OCI-LY7 (cell line): ENCODE measurements around the gene SACM1L. TPM values are rescaled to one million over a fixed set of nuclear protein-coding genes. Genes with fewer than 3 reads are reported as not detected.

Experiments used
- BruUV-seq: library from RNA; stranded (reverse); fragments of 400-500 nt; replicated peaks from 2 replicates; lab custom pipeline; 2021; lab: Mats Ljungman, UMichigan
- CTCF ChIA-PET: fragments of 300-600 bp; sonication (Branson Sonifier 250); formaldehyde crosslinking; loops from one replicate; lab custom pipeline; 2022; ENCODE audit warnings: antibody characterized with exemption; ENCODE audit not compliant: unreplicated experiment; lab: Charles Lee
- POLR2A ChIA-PET: fragments of 300-600 bp; sonication (Branson Sonifier 250); formaldehyde crosslinking; loops from one replicate; lab custom pipeline; 2022; ENCODE audit warnings: antibody characterized with exemption; lab: Charles Lee
- DNase-seq: peaks from one replicate; pipeline ENCODE4 v3.0.0-alpha.2; 2015; ENCODE audit warnings: low spot score
- H2AFZ ChIP-seq: fragments of 200-600 bp; sonication (generic), shearing (Covaris generic); 2 replicates; pipeline ENCODE4 v1.6.1; 2014; ENCODE audit warnings: mild to moderate bottlenecking, antibody characterized with exemption, low read length, moderate library complexity
- H3K27ac ChIP-seq: fragments of 200-600 bp; sonication (generic); 2 replicates; pipeline ENCODE4 v1.5.1; 2014; ENCODE audit warnings: mixed run types, low read depth, mild to moderate bottlenecking, moderate library complexity, low read length, inconsistent platforms; ENCODE audit not compliant: poor library complexity, severe bottlenecking
- H3K36me3 ChIP-seq: fragments of 200-600 bp; sonication (generic); 2 replicates; pipeline ENCODE4 v1.6.1; 2014; ENCODE audit warnings: mild to moderate bottlenecking, antibody characterized with exemption, low read length, moderate library complexity, mixed read lengths; ENCODE audit not compliant: insufficient read depth
- H3K4me1 ChIP-seq: fragments of 200-600 bp; sonication (generic); 2 replicates; pipeline ENCODE4 v1.5.1; 2014; ENCODE audit warnings: mild to moderate bottlenecking, low read length; ENCODE audit not compliant: insufficient read depth, poor library complexity, severe bottlenecking
- H3K4me2 ChIP-seq: fragments of 200-600 bp; sonication (generic); 2 replicates; pipeline ENCODE4 v1.6.1; 2014; ENCODE audit warnings: mild to moderate bottlenecking, low read length
- H3K4me3 ChIP-seq: fragments of 200-600 bp; sonication (generic); 2 replicates; pipeline ENCODE4 v1.5.1; 2014; ENCODE audit warnings: mild to moderate bottlenecking, low read depth, low read length; ENCODE audit not compliant: poor library complexity, severe bottlenecking
- H3K79me2 ChIP-seq: fragments of 200-600 bp; sonication (generic); 2 replicates; pipeline ENCODE4 v1.6.1; 2016; ENCODE audit warnings: low read depth, mild to moderate bottlenecking, low read length, moderate library complexity, mixed read lengths; ENCODE audit not compliant: insufficient read depth
- H3K9me2 ChIP-seq: fragments of 200-600 bp; sonication (generic); 2 replicates; pipeline ENCODE4 v1.6.1; 2016; ENCODE audit warnings: mild to moderate bottlenecking, low read length, mixed read lengths; ENCODE audit not compliant: insufficient read depth
- H3K9me3 ChIP-seq: fragments of 200-600 bp; sonication (generic); 2 replicates; pipeline ENCODE4 v1.6.1; 2014; ENCODE audit warnings: mild to moderate bottlenecking, mixed run types, low read length, mixed read lengths
- H4K20me1 ChIP-seq: fragments of 200-600 bp; sonication (generic); 2 replicates; pipeline ENCODE4 v1.6.1; 2014; ENCODE audit warnings: mild to moderate bottlenecking, antibody characterized with exemption, low read length, moderate library complexity, mixed read lengths; ENCODE audit not compliant: insufficient read depth
- CTCF ChIP-seq: fragments of 200-600 bp; sonication (generic); conservative IDR thresholded peaks from 2 replicates; pipeline ENCODE4 v1.5.1; 2014; ENCODE audit warnings: mild to moderate bottlenecking, antibody characterized with exemption, low read length, moderate library complexity, mixed read lengths
- EZH2phosphoT487 ChIP-seq: fragments of 200-600 bp; sonication (generic); IDR thresholded peaks from 2 replicates; pipeline ENCODE4 v1.6.1; 2018; ENCODE audit warnings: low read depth, borderline replicate concordance, mild to moderate bottlenecking, mixed run types, antibody characterized with exemption, low read length, moderate library complexity, mixed read lengths
- intact Hi-C: fragments of 100-400 bp; cut with micrococcal nuclease; formaldehyde crosslinking; loops from one replicate; pipeline ENCODE4 v1.10.0; 2022; ENCODE audit not compliant: unreplicated experiment
- total RNA-seq, 2 experiments: library from RNA; depleted of rRNA in 1 of 2; stranded (reverse); fragments of >200 nt in 1 of 2; shearing (Covaris generic) in 1 of 2; gene quantifications; 2 replicates each; pipeline ENCODE4 v1.2.3, GENCODE V29; 2014 to 2022

SACM1L gene
- total RNA-seq, 2 experiments from 2014 or later = 35.5 to 54.9 TPM

GRCh38 chr3:45666757-45667431 is 22.3 kb upstream of the SACM1L start:
- no peaks in the 10 kb centered on the region for H3K9me3 ChIP-seq
- TF ChIP-seq CTCF = no peak
- H3K79me2 ChIP-seq = no peaks in the 10 kb centered on the region
- no peaks in the 10 kb centered on the region for H3K9me2 ChIP-seq
- H4K20me1 ChIP-seq = no peaks in the 10 kb centered on the region
- ChIA-PET POLR2A (interaction anchor here (0.6 to 0.9 kb wide), 3 partner anchors 10 to 401 kb away, joined by 3 to 5 read pairs (median 3); no protein-coding TSS in a partner anchor), CTCF (no interaction called here)
- no peak overlapping the region for H3K27ac ChIP-seq
- H3K36me3 ChIP-seq = no peaks in the 10 kb centered on the region
- H3K4me2 ChIP-seq = no peak overlapping the region
- BruUV-seq = no TSS peak
- peaks cover 17% of the 10 kb centered on the region for H3K4me1 ChIP-seq
- no peak for DNase-seq
- H3K4me3 ChIP-seq = no peak overlapping the region
- intact Hi-C loops = no loop called here
- no peak overlapping the region for H2AFZ ChIP-seq

DNA sequence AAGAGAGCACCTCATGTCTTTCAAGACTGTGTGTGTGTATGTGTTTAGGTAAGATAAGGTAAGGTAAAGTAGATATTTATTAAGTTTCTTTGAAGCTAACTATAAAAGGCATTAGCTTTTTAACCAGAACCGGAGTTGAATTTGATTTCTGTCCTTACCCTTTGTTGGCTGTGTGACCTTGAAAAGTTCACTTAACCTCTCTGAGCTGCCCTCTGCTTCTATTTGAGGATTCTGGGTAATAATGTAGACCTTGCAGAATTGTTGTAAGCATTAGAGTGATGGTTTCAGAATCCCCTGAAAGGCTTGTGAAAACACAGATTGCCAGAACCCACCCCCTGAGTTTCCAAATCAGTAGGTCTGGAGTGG is 21.6 kb upstream of the SACM1L start:
- Histone ChIP-seq H3K9me2 (no peaks in the 10 kb centered on the region), H3K9me3 (no peaks in the 10 kb centered on the region), H2AFZ (no peak overlapping the region), H4K20me1 (no peaks in the 10 kb centered on the region), H3K4me3 (no peak overlapping the region), H3K79me2 (no peaks in the 10 kb centered on the region), H3K27ac (no peak overlapping the region), H3K36me3 (no peaks in the 10 kb centered on the region), H3K4me2 (no peak overlapping the region), H3K4me1 (peaks cover 17% of the 10 kb centered on the region)
- ChIA-PET CTCF (no interaction called here), POLR2A (interaction anchor here (0.6 to 0.9 kb wide), 2 partner anchors 9 to 400 kb away, joined by 3 read pairs; no protein-coding TSS in a partner anchor)
- no peak for DNase-seq
- intact Hi-C loops = no loop called here
- BruUV-seq = no TSS peak
- TF ChIP-seq EZH2phosphoT487 (no peak), CTCF (no peak)

DNA sequence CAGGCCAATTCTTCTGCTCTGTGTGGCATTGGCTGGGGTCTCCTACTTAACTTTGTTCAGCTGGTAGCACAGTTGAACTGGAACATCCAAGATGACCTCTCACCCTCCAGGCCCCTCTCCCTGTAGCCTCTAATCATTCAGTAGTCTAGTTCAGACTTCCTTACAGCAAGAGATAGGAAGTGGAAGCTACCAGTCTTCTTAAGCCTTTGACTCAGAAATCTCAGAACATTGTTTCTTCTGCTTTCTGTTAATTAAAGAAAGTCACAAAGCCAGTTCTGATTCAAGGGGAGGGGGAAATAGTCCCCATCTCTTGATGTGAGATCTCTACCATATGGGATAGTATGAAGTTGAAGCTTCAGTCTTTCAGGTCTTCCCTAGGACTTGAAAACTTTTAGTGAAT is 18.8 kb upstream of the SACM1L start:
- H3K36me3 ChIP-seq = no peaks in the 10 kb centered on the region
- BruUV-seq = no TSS peak
- intact Hi-C loops = no loop called here
- no peak overlapping the region for H2AFZ ChIP-seq
- CTCF ChIA-PET = interaction anchor here (1.4 kb wide), 1 partner anchor 10 kb away, joined by 6 read pairs; no protein-coding TSS in a partner anchor
- H3K4me3 ChIP-seq = no peak overlapping the region
- no peaks in the 10 kb centered on the region for H3K79me2 ChIP-seq
- no peak overlapping the region for H3K4me2 ChIP-seq
- no peak for DNase-seq
- H3K27ac ChIP-seq = no peak overlapping the region
- no peaks in the 10 kb centered on the region for H3K9me2 ChIP-seq
- no peaks in the 10 kb centered on the region for H4K20me1 ChIP-seq
- no peak for TF ChIP-seq EZH2phosphoT487
- no peak for TF ChIP-seq CTCF
- POLR2A ChIA-PET = no interaction called here
- peaks cover 3% of the 10 kb centered on the region for H3K4me1 ChIP-seq
- H3K9me3 ChIP-seq = no peaks in the 10 kb centered on the region
